ENCODE measurements around the gene FAM53A. TPM values are rescaled to one million over a fixed set of nuclear protein-coding genes. Genes with fewer than 3 reads are reported as not detected.

FAM53A gene
- total and polyA plus RNA-seq, 2 of the 4 experiments (the other 2 are of a cell fraction), result 2.0 to 3.1 TPM

GRCh38 chr4:1646690-1647089 is 37.4 kb downstream of the FAM53A start:
- no peaks in the 10 kb centered on the region for H3K27me3 ChIP-seq (ENCODE audit: control insufficient read depth, insufficient read depth, low read length)
- no peak overlapping the region for H3K4me2 ChIP-seq (ENCODE audit: low read depth, low read length)
- no peak overlapping the region for H3K9ac ChIP-seq (ENCODE audit: low read depth, low read length)
- H3K79me1 ChIP-seq (ENCODE audit: low read depth in 1 of 2, low read length in 2 of 2), result no peaks in the 10 kb centered on the region
- no peaks in the 10 kb centered on the region for H4K20me1 ChIP-seq (ENCODE audit: insufficient read depth, low read length)
- no peak overlapping the region for H4K8ac ChIP-seq (ENCODE audit: low read depth in 2 of 2, low read length in 2 of 2)
- dilution Hi-C loops (cut with HindIII; ENCODE audit: low sequenced_read_pairs, unreplicated experiment), result no loop called here
- H3K4ac ChIP-seq (ENCODE audit: low read depth, low read length), result no peak overlapping the region
- no peak for ATAC-seq (ENCODE audit: low read depth)
- H2AK5ac ChIP-seq (ENCODE audit: low read depth, low read length), result no peak overlapping the region
- no peaks in the 10 kb centered on the region for H3K9me3 ChIP-seq (ENCODE audit: control insufficient read depth, insufficient read depth, low read length)
- no peaks in the 10 kb centered on the region for H3K9me1 ChIP-seq (ENCODE audit: insufficient read depth, low read length)
- BruUV-seq (replicated peaks), result no TSS peak
- no peak overlapping the region for H4K5ac ChIP-seq (ENCODE audit: low read depth, low read length)
- H3K4me3 ChIP-seq (ENCODE audit: insufficient read depth, low read depth, low read length), result no peak overlapping the region
- no peak overlapping the region for H2BK20ac ChIP-seq (ENCODE audit: low read depth, low read length)
- H2BK15ac ChIP-seq (ENCODE audit: low read depth, low read length), result no peak overlapping the region
- no peak overlapping the region for H2AK9ac ChIP-seq (replicated peaks; ENCODE audit: low read depth, low read length, poor library complexity)
- POLR2A ChIA-PET (ENCODE audit: unreplicated experiment), result no interaction called here
- no peak overlapping the region for H2AFZ ChIP-seq (replicated peaks; ENCODE audit: low read length, poor library complexity)
- H3K4me1 ChIP-seq (ENCODE audit: control insufficient read depth, insufficient read depth, low read length), result no peaks in the 10 kb centered on the region
- CTCF ChIA-PET, result no interaction called here
- DNase-seq, result no peak
- H2BK120ac ChIP-seq (ENCODE audit: low read depth, low read length), result no peak overlapping the region
- TF ChIP-seq RCOR1 (IDR thresholded peaks at IDR 0.05; ENCODE audit: insufficient replicate concordance, low read length) (no peak), CHD1 (IDR thresholded peaks at IDR 0.05; ENCODE audit: low read depth, low read length) (no peak), RFX5 (IDR thresholded peaks at IDR 0.05; ENCODE audit: low read depth, low read length) (no peak), NFE2L2 (IDR thresholded peaks at IDR 0.05; ENCODE audit: low read depth, low read length) (no peak), MAFK (IDR thresholded peaks at IDR 0.05; ENCODE audit: low read depth, low read length) (no peak), FOS (IDR thresholded peaks at IDR 0.05; ENCODE audit: low read depth, low read length) (no peak), POLR2A (IDR thresholded peaks at IDR 0.05; ENCODE audit: low read depth, low read length) (no peak), MAZ (IDR thresholded peaks at IDR 0.05; ENCODE audit: borderline replicate concordance, low read depth, low read length) (no peak), BHLHE40 (IDR thresholded peaks at IDR 0.05; ENCODE audit: low read depth, low read length) (no peak), RAD21 (IDR thresholded peaks at IDR 0.05; ENCODE audit: low read length) (no peak), SMC3 (IDR thresholded peaks at IDR 0.05; ENCODE audit: low read depth, low read length) (no peak), CEBPB (IDR thresholded peaks at IDR 0.05; ENCODE audit: low read depth, low read length) (no peak)
- WGBS, 2 experiments (ENCODE audit: extremely low coverage in 2 of 2, insufficient read length in 1 of 2), result 56% methylated on average over 2 of the region's 7 CpGs; no CpG with 5 or more reads in 1 of the 2 experiments
- H2BK5ac ChIP-seq (ENCODE audit: low read depth, low read length, poor library complexity, severe bottlenecking), result no peak overlapping the region
- H3K36me3 ChIP-seq (ENCODE audit: control insufficient read depth, insufficient read depth, low read length), result no peaks in the 10 kb centered on the region
- H3K23ac ChIP-seq (ENCODE audit: low read depth, low read length), result no peak overlapping the region
- H3K14ac ChIP-seq (replicated peaks; ENCODE audit: low read depth, low read length), result no peak overlapping the region
- intact Hi-C loops (cut with micrococcal nuclease), result no loop called here
- no peak overlapping the region for H3K27ac ChIP-seq (ENCODE audit: insufficient read depth, low read length)
- in situ Hi-C loops (cut with MboI; ENCODE audit: low sequenced_read_pairs), result loop anchor here (25.0 kb wide), 1 partner anchor 484 kb away; the partner anchor contains the start of gene SPON2
- no peak overlapping the region for H3K18ac ChIP-seq (ENCODE audit: low read depth, low read length)
- no peak overlapping the region for H3K56ac ChIP-seq (ENCODE audit: extremely low read depth, insufficient read depth, low read length)
- H4K91ac ChIP-seq (ENCODE audit: insufficient read depth, low read depth, low read length), result no peak overlapping the region
